ENCODE results near the gene MIER2. TPM values are rescaled to one million over a fixed set of nuclear protein-coding genes. Genes with fewer than 3 reads are reported as not detected.

The MIER2 gene
- total and polyA plus RNA-seq, 4 donors, result 2.7 to 4.1 (median 3.7) TPM

GRCh38 chr19:283395-283794 lies 61.2 kb downstream of the MIER2 start (continued):
- TF ChIP-seq, protein P1, sequence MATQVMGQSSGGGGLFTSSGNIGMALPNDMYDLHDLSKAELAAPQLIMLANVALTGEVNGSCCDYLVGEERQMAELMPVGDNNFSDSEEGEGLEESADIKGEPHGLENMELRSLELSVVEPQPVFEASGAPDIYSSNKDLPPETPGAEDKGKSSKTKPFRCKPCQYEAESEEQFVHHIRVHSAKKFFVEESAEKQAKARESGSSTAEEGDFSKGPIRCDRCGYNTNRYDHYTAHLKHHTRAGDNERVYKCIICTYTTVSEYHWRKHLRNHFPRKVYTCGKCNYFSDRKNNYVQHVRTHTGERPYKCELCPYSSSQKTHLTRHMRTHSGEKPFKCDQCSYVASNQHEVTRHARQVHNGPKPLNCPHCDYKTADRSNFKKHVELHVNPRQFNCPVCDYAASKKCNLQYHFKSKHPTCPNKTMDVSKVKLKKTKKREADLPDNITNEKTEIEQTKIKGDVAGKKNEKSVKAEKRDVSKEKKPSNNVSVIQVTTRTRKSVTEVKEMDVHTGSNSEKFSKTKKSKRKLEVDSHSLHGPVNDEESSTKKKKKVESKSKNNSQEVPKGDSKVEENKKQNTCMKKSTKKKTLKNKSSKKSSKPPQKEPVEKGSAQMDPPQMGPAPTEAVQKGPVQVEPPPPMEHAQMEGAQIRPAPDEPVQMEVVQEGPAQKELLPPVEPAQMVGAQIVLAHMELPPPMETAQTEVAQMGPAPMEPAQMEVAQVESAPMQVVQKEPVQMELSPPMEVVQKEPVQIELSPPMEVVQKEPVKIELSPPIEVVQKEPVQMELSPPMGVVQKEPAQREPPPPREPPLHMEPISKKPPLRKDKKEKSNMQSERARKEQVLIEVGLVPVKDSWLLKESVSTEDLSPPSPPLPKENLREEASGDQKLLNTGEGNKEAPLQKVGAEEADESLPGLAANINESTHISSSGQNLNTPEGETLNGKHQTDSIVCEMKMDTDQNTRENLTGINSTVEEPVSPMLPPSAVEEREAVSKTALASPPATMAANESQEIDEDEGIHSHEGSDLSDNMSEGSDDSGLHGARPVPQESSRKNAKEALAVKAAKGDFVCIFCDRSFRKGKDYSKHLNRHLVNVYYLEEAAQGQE (IDR thresholded peaks at IDR 0.05), result no peak
- no peak for TF ChIP-seq RAD21 (IDR thresholded peaks at IDR 0.05)

DNA sequence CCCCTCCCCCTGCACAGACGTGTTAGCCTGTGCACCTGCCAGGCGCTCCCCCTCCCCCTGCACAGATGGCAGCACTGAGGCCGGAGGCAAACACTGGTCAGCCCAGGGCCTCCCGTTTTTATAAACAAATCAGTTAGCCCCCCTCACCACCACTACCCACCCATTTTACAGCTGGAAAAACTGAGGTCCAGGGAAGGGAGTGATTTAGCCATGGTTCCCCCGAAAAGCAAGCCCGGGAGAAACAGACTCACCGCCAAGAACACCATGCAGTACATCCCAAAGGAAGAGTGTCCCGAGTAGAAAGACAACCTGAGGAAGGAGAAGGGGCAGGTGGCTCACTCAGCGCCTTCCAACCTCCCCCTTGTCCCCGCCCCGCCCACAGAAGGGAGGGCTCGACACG lies 62.1 kb downstream of the MIER2 start:
- TF ChIP-seq FOXA1 (IDR thresholded peaks at IDR 0.05), result no peak
- TF ChIP-seq RXRA (IDR thresholded peaks at IDR 0.05), result no peak
- no peak for TF ChIP-seq MAX (IDR thresholded peaks at IDR 0.05)
- TF ChIP-seq FOXA2 (IDR thresholded peaks at IDR 0.05), result no peak
- no peak for TF ChIP-seq RAD21 (IDR thresholded peaks at IDR 0.05)
- no peak for TF ChIP-seq ATF3 (IDR thresholded peaks at IDR 0.05)
- TF ChIP-seq EGR1 (IDR thresholded peaks at IDR 0.05; ENCODE audit: low read depth in 2 of 2), result no peak
- no peak for TF ChIP-seq SP1 (IDR thresholded peaks at IDR 0.05)
- TF ChIP-seq GABPA (IDR thresholded peaks at IDR 0.05 in 1 of 2, conservative IDR thresholded peaks at IDR 0.05 in 1 of 2), result no peak
- no peak for TF ChIP-seq NR2F2 (IDR thresholded peaks at IDR 0.05)
- TF ChIP-seq TAF1 (conservative IDR thresholded peaks at IDR 0.05), result no peak
- TF ChIP-seq ZBTB33 (IDR thresholded peaks at IDR 0.05), result no peak
- 74% methylated on average over 13 of the region's 13 CpGs for WGBS
- Histone ChIP-seq H3K36me3 (ENCODE audit: control insufficient read depth in 4 of 4, insufficient read depth in 3 of 4, low read depth in 1 of 4, low read length in 3 of 4) (no peaks in the 10 kb centered on the region), H3K27me3 (ENCODE audit: control insufficient read depth in 4 of 4, insufficient read depth in 4 of 4, low read length in 3 of 4) (peaks cover 0 to 2% (median 0%) of the 10 kb centered on the region in 4 donors), H3K4me1 (ENCODE audit: control insufficient read depth in 4 of 4, insufficient read depth in 4 of 4, low read length in 3 of 4) (no peaks in the 10 kb centered on the region), H3K27ac (ENCODE audit: low read depth in 1 of 2, low read length in 2 of 2) (no peak overlapping the region), H3K9ac (ENCODE audit: low read depth in 1 of 2, low read length in 2 of 2) (no peak overlapping the region), H3K4me3 (ENCODE audit: low read depth in 1 of 3, low read length in 3 of 3) (no peak overlapping the region), H3K9me3 (ENCODE audit: control insufficient read depth in 4 of 4, low read length in 3 of 4) (no peaks in the 10 kb centered on the region)
- DNase-seq (ENCODE audit: low spot score), result no peak

GRCh38 chr19:281992-282391 lies 62.6 kb downstream of the MIER2 start:
- Histone ChIP-seq H3K36me3 (ENCODE audit: control insufficient read depth in 4 of 4, insufficient read depth in 3 of 4, low read depth in 1 of 4, low read length in 3 of 4) (no peaks in the 10 kb centered on the region), H3K4me1 (ENCODE audit: control insufficient read depth in 4 of 4, insufficient read depth in 4 of 4, low read length in 3 of 4) (no peaks in the 10 kb centered on the region), H3K4me3 (ENCODE audit: low read depth in 1 of 3, low read length in 3 of 3) (no peak overlapping the region), H3K9me3 (ENCODE audit: control insufficient read depth in 4 of 4, low read length in 3 of 4) (no peaks in the 10 kb centered on the region), H3K27ac (ENCODE audit: low read depth in 1 of 2, low read length in 2 of 2) (no peak overlapping the region), H3K9ac (ENCODE audit: low read depth in 1 of 2, low read length in 2 of 2) (no peak overlapping the region), H3K27me3 (ENCODE audit: control insufficient read depth in 4 of 4, insufficient read depth in 4 of 4, low read length in 3 of 4) (peaks cover 0 to 2% (median 0%) of the 10 kb centered on the region in 4 donors)
- no peak for DNase-seq (ENCODE audit: low spot score)
- 48% methylated on average over 10 of the region's 10 CpGs for WGBS
- TF ChIP-seq MAX (IDR thresholded peaks at IDR 0.05) (no peak), RAD21 (IDR thresholded peaks at IDR 0.05) (no peak), HNF4G (IDR thresholded peaks at IDR 0.05) (no peak)

Measured in liver (tissue), 9 donors.